H9 (cell line): ENCODE measurements around the gene NTPCR. TPM values are rescaled to one million over a fixed set of nuclear protein-coding genes. Genes with fewer than 3 reads are reported as not detected.

Source experiments
- DNase-seq: peaks from one replicate; pipeline ENCODE4 v3.0.0-alpha.2; 2017
- H2AFZ ChIP-seq: one replicate; pipeline ENCODE4 v1.6.1; 2013; ENCODE audit warnings: mild to moderate bottlenecking, low read length, control low read depth, moderate library complexity
- H2AK5ac ChIP-seq: 2 replicates; pipeline ENCODE4 v1.6.1; 2013; ENCODE audit warnings: low read length, control low read depth, mixed read lengths; ENCODE audit not compliant: insufficient read length
- H2BK120ac ChIP-seq: one replicate; pipeline ENCODE4 v1.6.1; 2013; ENCODE audit warnings: low read depth, mild to moderate bottlenecking, low read length, control low read depth, inconsistent platforms; ENCODE audit not compliant: poor library complexity, severe bottlenecking
- H2BK12ac ChIP-seq: 2 replicates; pipeline ENCODE4 v1.6.1; 2013; ENCODE audit warnings: low read length, control low read depth, mixed read lengths, low read depth; ENCODE audit not compliant: insufficient read length
- H2BK15ac ChIP-seq: 2 replicates; pipeline ENCODE4 v1.6.1; 2013; ENCODE audit warnings: low read depth, low read length, control low read depth
- H2BK20ac ChIP-seq: one replicate; pipeline ENCODE4 v1.6.1; 2013; ENCODE audit warnings: low read depth, mild to moderate bottlenecking, low read length, control low read depth, inconsistent platforms; ENCODE audit not compliant: poor library complexity, severe bottlenecking
- H2BK5ac ChIP-seq: 2 replicates; pipeline ENCODE4 v1.6.1; 2013; ENCODE audit warnings: low read length, control low read depth, mixed read lengths; ENCODE audit not compliant: insufficient read length
- H3K14ac ChIP-seq: 2 replicates; pipeline ENCODE4 v1.6.1; 2013; ENCODE audit warnings: low read length, control low read depth; ENCODE audit not compliant: insufficient read depth
- H3K18ac ChIP-seq: 2 replicates; pipeline ENCODE4 v1.6.1; 2013; ENCODE audit warnings: low read depth, mild to moderate bottlenecking, mixed read lengths, low read length, control low read depth; ENCODE audit not compliant: insufficient read length
- H3K23ac ChIP-seq: 2 replicates; pipeline ENCODE4 v1.6.1; 2013; ENCODE audit warnings: low read length, control low read depth, mixed read lengths, low read depth; ENCODE audit not compliant: insufficient read length
- H3K23me2 ChIP-seq: 2 replicates; pipeline ENCODE4 v1.6.1; 2013; ENCODE audit warnings: low read depth, mild to moderate bottlenecking, mixed read lengths, low read length, control low read depth; ENCODE audit not compliant: insufficient read length, poor library complexity, severe bottlenecking
- H3K27ac ChIP-seq: 2 replicates; pipeline ENCODE4 v1.5.1; 2013; ENCODE audit warnings: low read length, control low read depth, mixed read lengths, low read depth; ENCODE audit not compliant: insufficient read length
- H3K27me3 ChIP-seq: 2 replicates; pipeline ENCODE4 v1.6.1; 2013; ENCODE audit warnings: low read length, control low read depth, inconsistent platforms; ENCODE audit not compliant: insufficient read depth
- H3K4ac ChIP-seq: 2 replicates; pipeline ENCODE4 v1.6.1; 2013; ENCODE audit warnings: low read depth, mild to moderate bottlenecking, control low read depth, inconsistent platforms, low read length, moderate library complexity
- H3K4me1 ChIP-seq: 2 replicates; pipeline ENCODE4 v1.6.1; 2013; ENCODE audit warnings: low read length, control low read depth, inconsistent platforms; ENCODE audit not compliant: insufficient read depth
- H3K4me2 ChIP-seq: 2 replicates; pipeline ENCODE4 v1.6.1; 2013; ENCODE audit warnings: low read length, control low read depth, mixed read lengths; ENCODE audit not compliant: insufficient read length, insufficient read depth
- H3K56ac ChIP-seq: 2 replicates; pipeline ENCODE4 v1.6.1; 2013; ENCODE audit warnings: low read depth, mild to moderate bottlenecking, mixed read lengths, low read length, control low read depth; ENCODE audit not compliant: insufficient read length
- H3K79me1 ChIP-seq: 2 replicates; pipeline ENCODE4 v1.6.1; 2013; ENCODE audit warnings: low read depth, mild to moderate bottlenecking, moderate library complexity, low read length, control low read depth, inconsistent platforms; ENCODE audit not compliant: insufficient read depth, poor library complexity, severe bottlenecking
- H3K79me2 ChIP-seq: 2 replicates; pipeline ENCODE4 v1.6.1; 2013; ENCODE audit warnings: low read length, control low read depth, inconsistent platforms; ENCODE audit not compliant: insufficient read depth
- H3K9ac ChIP-seq: 2 replicates; pipeline ENCODE4 v1.6.1; 2013; ENCODE audit warnings: low read length, control low read depth, mixed read lengths; ENCODE audit not compliant: insufficient read length; ENCODE audit errors: extremely low read depth
- H3K9me3 ChIP-seq: one replicate; pipeline ENCODE4 v1.6.1; 2013; ENCODE audit warnings: low read depth, low read length, inconsistent platforms; ENCODE audit not compliant: control insufficient read depth
- H3T11ph ChIP-seq: one replicate; pipeline ENCODE4 v1.6.1; 2013; ENCODE audit warnings: mild to moderate bottlenecking, low read length, control low read depth, inconsistent platforms
- H4K20me1 ChIP-seq: one replicate; pipeline ENCODE4 v1.6.1; 2013; ENCODE audit not compliant: control insufficient read depth, insufficient read length, insufficient read depth
- H4K5ac ChIP-seq: 2 replicates; pipeline ENCODE4 v1.6.1; 2013; ENCODE audit warnings: low read depth, mild to moderate bottlenecking, mixed read lengths, low read length, control low read depth; ENCODE audit not compliant: insufficient read length
- H4K8ac ChIP-seq: replicated peaks from 2 replicates; pipeline ENCODE4 v1.6.1; 2013; ENCODE audit warnings: low read length, control low read depth, mixed read lengths, low read depth; ENCODE audit not compliant: insufficient read length
- H4K91ac ChIP-seq: 2 replicates; pipeline ENCODE4 v1.6.1; 2013; ENCODE audit warnings: low read depth, mild to moderate bottlenecking, moderate library complexity, mixed read lengths, low read length, control low read depth; ENCODE audit not compliant: insufficient read length
- H3K27ac Mint-ChIP-seq, 3 experiments: 2 replicates in 2 of 3; 3 replicates in 1 of 3; pipeline ENCODE4 v1.8.0; 2020 to 2021; ENCODE audit warnings: mixed read lengths in 3 of 3, mild to moderate bottlenecking in 1 of 3, moderate library complexity in 1 of 3
- H3K27me3 Mint-ChIP-seq: 2 replicates; pipeline ENCODE4 v1.8.0; 2021; ENCODE audit warnings: low read depth, mild to moderate bottlenecking, moderate library complexity, mixed read lengths
- H3K36me3 Mint-ChIP-seq, 3 experiments: 2 replicates in 2 of 3; 3 replicates in 1 of 3; pipeline ENCODE4 v1.8.0; 2020 to 2021; ENCODE audit warnings: low read depth in 3 of 3, mixed read lengths in 3 of 3; ENCODE audit not compliant: insufficient read depth in 1 of 3
- H3K4me1 Mint-ChIP-seq, 2 experiments: 2 replicates each; pipeline ENCODE4 v1.8.0; 2020; ENCODE audit warnings: mixed read lengths in 2 of 2
- H3K4me3 Mint-ChIP-seq, 2 experiments: 2 replicates in 1 of 2; 3 replicates in 1 of 2; pipeline ENCODE4 v1.8.0; 2020 to 2021; ENCODE audit warnings: mild to moderate bottlenecking in 2 of 2, mixed read lengths in 2 of 2, moderate library complexity in 1 of 2
- H3K9me3 Mint-ChIP-seq, 2 experiments: 2 replicates in 1 of 2; 3 replicates in 1 of 2; pipeline ENCODE4 v1.8.0; 2020; ENCODE audit warnings: mild to moderate bottlenecking in 2 of 2, mixed read lengths in 2 of 2, moderate library complexity in 1 of 2
- CTCF ChIP-seq: fragments of 200-600 bp; sonication (generic); conservative IDR thresholded peaks from 3 replicates; pipeline ENCODE4 v1.8.0; 2021; ENCODE audit warnings: antibody characterized with exemption, mild to moderate bottlenecking
- WGBS: extraction: QIAGEN DNeasy Blood & Tissue Kit; methylation state at CpG from one replicate; pipeline ENCODE4 v1.1.7; 2013; ENCODE audit warnings: missing lambda C conversion rate, low lambda C conversion rate, mixed read lengths; ENCODE audit not compliant: insufficient read length; ENCODE audit errors: extremely low coverage; 5-methylcytosine and 5-hydroxymethylcytosine counted together
- total RNA-seq: library from RNA; stranded (reverse); gene quantifications from 2 replicates; pipeline ENCODE4 v1.2.1, GENCODE V29; 2021

NTPCR gene
- total RNA-seq, 1 experiment from 2014 or later = 87.4 TPM

GRCh38 chr1:232988572-232989040 lies 38.2 kb downstream of the NTPCR start:
- no peak overlapping the region; a peak in 1 of 7 replicates for H3K27ac Mint-ChIP-seq
- no peak overlapping the region for H3K4me2 ChIP-seq
- H3K14ac ChIP-seq = no peak overlapping the region; the same call in 1 of the 2 replicates
- H2BK5ac ChIP-seq = no peak overlapping the region
- no peaks in the 10 kb centered on the region for H3K27me3 Mint-ChIP-seq
- no peak overlapping the region for H4K91ac ChIP-seq
- no peaks in the 10 kb centered on the region for H3K4me1 ChIP-seq
- H2BK15ac ChIP-seq = no peak overlapping the region
- H3K27me3 ChIP-seq = no peaks in the 10 kb centered on the region
- H3K4ac ChIP-seq = no peak overlapping the region
- no peak overlapping the region for H3K56ac ChIP-seq
- H3K4me3 Mint-ChIP-seq = no peak overlapping the region; a peak in 1 of 5 replicates
- no peaks in the 10 kb centered on the region for H3K4me1 Mint-ChIP-seq
- no peak overlapping the region for H4K5ac ChIP-seq
- H3K23me2 ChIP-seq = no peaks in the 10 kb centered on the region
- H2BK20ac ChIP-seq = no peak overlapping the region
- no peak for DNase-seq
- TF ChIP-seq CTCF = no peak
- peaks cover 2% of the 10 kb centered on the region for H3K9me3 ChIP-seq
- H3K18ac ChIP-seq = no peak overlapping the region
- peaks cover 9 to 17% of the 10 kb centered on the region in 2 experiments for H3K9me3 Mint-ChIP-seq
- H3K79me2 ChIP-seq = no peaks in the 10 kb centered on the region
- H4K20me1 ChIP-seq = no peaks in the 10 kb centered on the region
- H2AFZ ChIP-seq = no peak overlapping the region
- no peak overlapping the region for H2BK120ac ChIP-seq
- H3K9ac ChIP-seq = no peak overlapping the region
- no peak overlapping the region for H2AK5ac ChIP-seq
- peaks cover 31 to 37% (median 31%) of the 10 kb centered on the region in 3 experiments for H3K36me3 Mint-ChIP-seq
- no peak overlapping the region for H3K27ac ChIP-seq
- H3K79me1 ChIP-seq = no peaks in the 10 kb centered on the region
- WGBS = no CpG with 5 or more reads among the region's 8 CpGs
- no peak overlapping the region for H4K8ac ChIP-seq
- no peak overlapping the region for H3K23ac ChIP-seq
- H3T11ph ChIP-seq = no peak overlapping the region
- no peak overlapping the region for H2BK12ac ChIP-seq
